Measurements from ENCODE around the gene MED13L.

MED13L gene

GRCh38 chr12:116277467-116278278 lies at the start of gene MED13L:
MED13L (minus strand) TSS chr12:116277693; CDS start chr12:116277131, 562 bp downstream.
- in situ Hi-C loops (cut with MboI; ENCODE audit: low sequenced_read_pairs), result no loop called here

GRCh38 chr12:116325336-116325664 lies 47.8 kb upstream of the MED13L start:
- in situ Hi-C loops (cut with MboI; ENCODE audit: low sequenced_read_pairs), result no loop called here

DNA sequence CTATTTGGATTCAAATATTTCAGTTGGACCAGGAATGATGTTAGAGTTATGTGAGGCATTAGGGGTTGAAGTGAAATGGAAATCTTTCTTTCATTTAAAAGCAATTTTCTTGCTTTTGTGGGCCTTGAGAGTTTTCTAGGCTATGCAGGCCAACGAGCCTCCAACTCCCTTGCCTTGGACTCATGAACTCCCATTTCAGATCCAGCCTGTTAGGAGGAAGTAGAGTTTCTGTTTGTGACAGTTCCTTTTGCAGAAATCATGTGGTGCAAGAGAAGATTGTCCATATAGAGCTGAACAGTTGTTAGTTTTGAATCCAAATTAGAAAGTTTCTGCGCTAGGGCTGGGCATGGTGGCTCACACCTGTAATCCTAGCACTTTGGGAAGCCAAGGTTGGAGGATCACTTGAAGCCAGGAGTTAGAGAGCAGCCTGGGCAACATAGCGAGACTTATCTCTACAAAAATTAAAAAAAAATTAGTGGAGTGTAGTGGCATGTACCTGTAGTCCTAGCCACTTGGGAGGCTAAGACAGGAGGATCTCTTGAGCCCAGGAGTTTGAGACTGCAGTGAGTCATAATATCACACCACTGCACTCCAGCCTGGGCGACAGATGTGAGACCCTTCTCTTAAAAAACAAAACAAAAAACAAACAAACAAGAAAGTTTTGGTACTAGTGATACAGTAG lies 47.3 kb upstream of the MED13L start:
- in situ Hi-C loops (cut with MboI; ENCODE audit: low sequenced_read_pairs), result no loop called here

DNA sequence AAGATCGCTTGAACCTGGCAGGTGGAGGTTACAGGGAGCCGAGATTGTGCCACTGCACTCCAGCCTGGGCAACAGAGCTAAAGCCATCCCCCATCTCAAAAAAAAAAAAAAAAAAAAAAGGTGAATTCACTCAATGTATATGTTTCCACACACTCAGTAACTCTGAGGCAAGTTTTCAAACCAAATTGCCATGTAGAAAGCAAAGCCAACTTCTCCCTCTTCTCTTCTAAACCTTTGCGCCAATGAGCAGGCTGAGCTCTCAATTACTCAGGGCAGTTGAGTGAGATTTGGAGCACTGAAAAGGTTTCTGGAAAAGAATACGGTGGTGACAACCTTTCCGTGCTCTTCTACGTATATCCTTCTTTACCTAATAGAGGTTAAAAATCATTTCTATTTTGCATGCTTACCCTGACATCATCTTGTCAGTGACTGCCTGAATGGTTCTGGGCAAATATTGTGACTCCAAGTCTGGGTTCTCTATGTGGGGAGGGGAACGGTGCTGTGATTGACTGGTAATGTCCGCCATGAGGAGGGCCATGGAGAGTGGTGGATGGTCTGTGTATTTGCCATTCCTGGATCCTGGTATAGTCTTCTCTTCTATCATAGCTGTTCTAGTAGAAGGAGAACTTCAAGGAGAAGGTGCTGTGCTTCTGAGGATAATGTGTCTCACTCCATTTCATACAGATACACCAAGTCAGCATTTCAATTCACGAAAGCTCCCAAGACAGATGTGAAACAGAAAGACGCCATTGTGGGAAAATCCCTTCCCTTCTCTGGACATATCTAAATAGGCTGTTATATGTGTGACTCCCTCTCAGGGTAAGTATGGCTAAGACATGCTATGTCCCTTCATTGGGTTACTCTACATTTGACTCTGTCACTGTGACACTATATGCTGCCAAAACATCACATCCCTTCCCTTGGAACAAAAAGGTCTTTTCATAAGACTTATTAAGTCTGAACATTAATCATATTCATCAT lies 46.2 kb upstream of the MED13L start:
- in situ Hi-C loops (cut with MboI; ENCODE audit: low sequenced_read_pairs), result no loop called here

GRCh38 chr12:116321913-116322312 lies 44.4 kb upstream of the MED13L start:
- in situ Hi-C loops (cut with MboI; ENCODE audit: low sequenced_read_pairs), result no loop called here

DNA sequence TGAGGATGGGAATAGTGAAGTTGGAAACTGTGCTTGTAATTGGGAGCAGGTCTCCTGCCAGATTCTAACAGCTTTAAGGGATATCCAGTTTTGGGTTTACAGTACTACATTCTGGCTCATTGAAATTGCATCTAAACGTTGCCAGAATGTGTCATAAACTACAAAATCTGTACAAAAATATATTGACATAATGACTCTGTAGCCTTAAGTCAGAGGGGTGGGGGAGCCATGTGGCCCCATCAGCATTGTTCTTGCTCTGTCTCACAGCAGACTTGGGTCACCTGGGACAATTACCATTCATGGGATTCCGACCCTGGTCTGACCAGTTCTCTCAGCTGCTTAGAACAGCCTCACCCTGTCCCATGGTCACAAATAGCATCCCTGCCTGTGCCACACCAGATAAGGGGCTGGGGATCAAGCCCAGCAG lies 43.3 kb upstream of the MED13L start:
- in situ Hi-C loops (cut with MboI; ENCODE audit: low sequenced_read_pairs), result no loop called here

DNA sequence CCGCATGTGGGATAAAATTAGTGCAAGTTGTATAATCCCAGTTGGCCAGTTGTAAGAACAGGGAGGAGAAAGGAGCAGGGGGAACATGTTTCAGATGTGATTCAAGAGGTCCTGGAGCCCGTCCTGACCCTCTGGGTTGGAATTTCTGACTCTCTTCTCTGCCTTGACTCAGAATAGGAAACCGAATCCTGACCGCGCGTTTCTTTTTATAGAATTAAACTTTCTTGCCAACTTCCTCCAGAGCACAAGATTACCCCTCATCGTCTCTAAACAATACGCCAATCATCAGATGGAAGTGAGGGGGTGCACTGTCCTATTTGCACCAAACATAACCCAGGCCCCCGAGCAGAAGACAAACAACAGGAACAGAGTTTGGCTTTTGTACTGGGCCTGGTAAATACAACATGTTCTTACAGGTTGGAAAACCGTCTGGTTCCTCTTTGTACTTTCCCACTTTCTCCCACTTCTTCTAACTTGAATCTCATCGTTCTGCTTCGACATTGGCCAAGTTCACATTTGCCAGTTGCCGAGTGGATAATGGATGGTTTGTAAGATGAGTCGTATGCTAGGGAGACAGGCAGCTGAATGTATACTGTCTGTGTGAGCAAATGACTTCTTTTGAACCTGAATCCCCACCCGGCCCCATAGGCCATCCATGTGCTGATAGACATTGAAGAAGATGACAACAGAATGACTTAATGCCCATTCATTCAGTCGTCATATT lies 42.6 kb upstream of the MED13L start:
- in situ Hi-C loops (cut with MboI; ENCODE audit: low sequenced_read_pairs), result no loop called here

DNA sequence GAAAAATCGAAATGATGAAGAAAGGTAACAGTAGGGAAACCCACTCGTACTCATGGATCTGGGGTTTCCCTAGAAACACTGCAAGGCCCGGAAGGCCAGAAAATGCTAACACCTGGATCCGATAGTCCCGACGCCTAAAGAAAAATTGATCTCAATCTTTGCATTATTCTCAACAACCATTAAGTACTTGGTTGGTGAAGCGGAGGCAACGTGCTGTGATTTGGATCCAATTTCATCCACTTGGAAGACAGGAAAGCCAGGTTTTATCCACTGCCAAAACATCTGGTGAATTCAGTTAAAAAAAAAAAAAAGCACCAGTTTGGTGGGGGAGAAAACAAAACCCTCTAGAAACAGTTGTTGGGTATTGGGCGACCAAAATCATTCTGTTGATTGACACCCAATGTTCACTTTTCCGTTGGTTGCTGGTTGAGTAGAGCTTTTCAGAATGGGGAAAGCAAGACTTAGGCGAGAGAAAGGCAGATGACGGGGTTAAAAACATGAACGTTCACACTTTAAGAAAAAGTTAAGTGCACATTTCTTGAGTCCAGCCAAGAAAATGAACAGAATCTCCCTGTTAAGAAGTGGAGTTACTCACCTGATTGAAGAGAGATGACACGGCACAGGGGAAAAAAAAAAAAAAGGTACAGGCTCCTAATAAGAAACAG lies 41.9 kb upstream of the MED13L start:
- in situ Hi-C loops (cut with MboI; ENCODE audit: low sequenced_read_pairs), result no loop called here

DNA sequence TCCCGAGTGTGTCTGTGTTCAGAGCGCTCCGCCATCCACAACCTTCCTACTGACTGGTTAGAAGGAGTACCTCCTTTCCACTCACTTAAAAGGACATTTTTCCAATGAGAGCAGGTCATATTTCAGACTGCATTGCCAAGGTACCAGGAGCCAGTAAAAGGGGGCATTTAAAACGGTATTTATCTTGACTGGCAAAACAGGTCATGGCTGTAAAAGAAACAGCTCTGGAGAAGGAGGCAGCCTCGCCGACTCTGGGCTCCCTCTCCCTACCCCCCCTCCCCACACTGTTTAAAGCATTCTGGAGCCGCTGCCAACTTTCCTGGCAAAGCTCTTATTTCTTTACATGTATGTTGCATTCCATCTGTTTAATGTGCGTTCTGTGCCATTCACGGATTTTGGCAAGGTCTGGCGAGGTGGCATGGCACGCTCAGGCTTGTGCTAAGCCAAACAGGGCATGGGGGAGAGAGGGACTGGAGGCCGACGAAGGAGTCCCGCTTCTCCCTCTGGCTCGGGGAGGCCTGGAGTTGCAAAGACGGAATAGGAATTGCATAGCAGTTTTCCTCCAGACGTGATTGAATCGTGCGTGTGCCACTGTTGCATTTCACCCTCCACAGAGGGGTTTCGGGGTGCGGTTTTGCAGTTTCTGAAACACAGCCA lies 41.2 kb upstream of the MED13L start:
- in situ Hi-C loops (cut with MboI; ENCODE audit: low sequenced_read_pairs), result no loop called here

DNA sequence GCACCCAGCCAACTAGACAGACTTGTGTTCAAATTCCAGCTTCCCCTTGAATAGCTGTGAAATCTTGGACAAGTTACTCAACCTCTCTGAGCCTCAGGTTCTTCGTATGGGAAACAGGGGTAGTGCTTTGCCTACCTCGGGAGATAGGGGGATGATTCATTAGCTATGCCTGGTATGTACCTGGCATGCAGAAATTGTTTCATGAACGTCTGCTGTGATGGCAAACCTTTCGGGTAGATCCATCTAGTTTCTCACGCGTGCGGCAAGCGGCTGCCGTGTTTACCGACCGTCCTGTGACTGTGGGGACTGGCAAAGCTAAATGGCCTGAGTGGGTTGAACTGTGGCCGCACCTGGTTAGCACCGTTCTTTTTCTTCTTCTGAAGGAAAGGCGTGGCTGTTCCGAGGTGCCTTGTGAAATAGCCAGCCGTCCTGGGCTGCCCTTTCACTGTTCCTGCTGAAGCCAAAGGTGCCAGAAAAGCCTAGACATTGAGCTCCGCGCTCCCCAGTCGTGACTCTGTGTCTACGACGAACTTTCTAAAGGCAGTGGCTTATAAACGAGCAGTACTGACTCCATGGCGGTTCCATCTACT lies 40.6 kb upstream of the MED13L start:
- in situ Hi-C loops (cut with MboI; ENCODE audit: low sequenced_read_pairs), result no loop called here

DNA sequence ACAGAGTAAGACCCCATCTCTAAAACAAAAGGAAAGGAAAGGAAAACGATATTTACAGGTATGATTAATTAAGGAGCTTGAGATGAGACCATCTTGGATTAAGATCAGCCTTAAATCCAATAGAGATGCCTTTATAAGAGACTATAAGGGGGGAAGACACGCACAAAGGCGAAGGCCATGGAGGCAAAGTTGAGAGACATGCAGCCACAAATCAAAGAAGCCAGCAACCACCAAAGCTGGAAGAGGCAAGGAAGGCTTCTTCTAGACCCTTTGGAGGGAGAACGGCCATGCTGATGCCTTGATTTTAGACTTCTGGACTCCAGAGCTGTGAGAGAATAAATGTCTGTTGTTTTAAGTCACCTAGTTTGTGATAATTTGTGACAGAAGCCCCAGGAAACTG lies 39.6 kb upstream of the MED13L start:
- in situ Hi-C loops (cut with MboI; ENCODE audit: low sequenced_read_pairs), result no loop called here

GRCh38 chr12:116314477-116314876 lies 37.0 kb upstream of the MED13L start:
- in situ Hi-C loops (cut with MboI; ENCODE audit: low sequenced_read_pairs), result no loop called here

DNA sequence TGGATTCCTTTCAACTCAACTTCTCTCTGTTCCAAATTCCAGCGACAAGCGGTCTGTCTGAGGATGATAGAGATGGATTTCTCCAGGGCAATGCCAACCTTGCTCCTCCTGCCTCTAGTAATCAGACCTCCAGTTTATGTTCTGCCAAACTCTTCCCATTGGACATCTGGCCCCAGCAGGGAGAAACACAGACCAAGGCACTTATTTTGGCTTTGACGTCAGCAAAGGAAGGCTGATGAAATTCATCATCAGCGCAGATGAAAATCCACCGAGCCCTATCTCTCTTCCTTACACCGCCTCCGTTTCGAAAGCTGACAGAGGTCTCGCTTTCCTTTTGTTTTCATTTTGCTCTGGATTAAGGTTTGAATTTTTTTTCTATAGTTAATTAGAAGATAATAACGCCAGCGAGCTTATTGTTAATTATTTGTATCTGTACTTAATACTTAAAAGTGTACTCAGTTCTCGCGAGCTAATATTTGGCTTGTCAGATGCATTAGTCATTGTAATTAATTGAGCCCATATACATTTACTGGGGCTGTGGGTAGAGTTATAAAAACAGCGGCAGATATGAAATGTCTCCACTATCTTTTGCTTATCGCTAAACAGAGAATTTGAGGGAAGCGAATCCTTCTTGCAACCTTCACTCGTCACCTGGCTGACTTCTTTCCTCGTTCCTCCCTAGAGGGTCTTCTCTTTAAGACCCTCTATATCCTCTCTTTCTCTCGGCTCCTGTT lies 35.9 kb upstream of the MED13L start:
- in situ Hi-C loops (cut with MboI; ENCODE audit: low sequenced_read_pairs), result no loop called here

DNA sequence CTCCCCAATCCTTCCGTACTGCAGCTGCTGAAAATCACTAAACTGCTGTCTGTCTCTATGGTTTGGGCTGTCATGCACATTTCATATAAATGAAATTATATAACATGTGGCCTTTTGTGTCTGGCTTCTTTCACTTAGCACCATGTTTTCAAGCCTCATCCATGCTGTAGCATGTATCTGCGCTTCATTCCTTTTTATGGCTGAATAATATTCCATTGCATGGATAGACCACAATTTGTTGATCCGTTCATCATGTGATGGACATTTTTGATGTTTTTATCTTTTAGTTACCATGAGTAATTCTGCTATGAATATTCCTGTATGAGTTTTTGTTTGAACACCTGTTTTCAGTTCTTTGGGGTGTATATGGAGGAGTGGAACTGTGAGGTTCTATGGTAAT lies 32.6 kb upstream of the MED13L start:
- in situ Hi-C loops (cut with MboI; ENCODE audit: low sequenced_read_pairs), result no loop called here

DNA sequence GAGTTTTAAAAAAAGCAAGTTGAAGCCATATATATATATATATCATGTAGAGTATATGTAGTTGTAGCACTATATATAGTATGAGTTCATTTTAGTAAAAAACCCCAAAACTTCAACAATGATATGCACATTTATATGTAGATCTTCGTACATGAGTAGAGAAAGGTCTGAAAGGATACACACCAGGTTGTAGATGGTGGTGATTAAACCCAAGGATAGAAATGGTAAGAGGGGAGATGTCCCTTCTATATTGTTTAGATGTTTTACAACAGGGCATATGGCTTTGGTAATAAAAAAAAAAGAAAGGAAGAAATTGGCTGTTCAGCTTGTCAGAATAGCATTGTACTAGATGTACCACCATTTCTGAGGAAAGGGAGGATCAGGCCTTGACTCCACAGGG lies 31.9 kb upstream of the MED13L start:
- in situ Hi-C loops (cut with MboI; ENCODE audit: low sequenced_read_pairs), result no loop called here

GRCh38 chr12:116308647-116309046 lies 31.2 kb upstream of the MED13L start:
- in situ Hi-C loops (cut with MboI; ENCODE audit: low sequenced_read_pairs), result no loop called here

- in situ Hi-C loops (cut with MboI; ENCODE audit: low sequenced_read_pairs), result no loop called here
Observed at GRCh38 chr12:116306968-116307367, 29.5 kb upstream of the MED13L start.

DNA sequence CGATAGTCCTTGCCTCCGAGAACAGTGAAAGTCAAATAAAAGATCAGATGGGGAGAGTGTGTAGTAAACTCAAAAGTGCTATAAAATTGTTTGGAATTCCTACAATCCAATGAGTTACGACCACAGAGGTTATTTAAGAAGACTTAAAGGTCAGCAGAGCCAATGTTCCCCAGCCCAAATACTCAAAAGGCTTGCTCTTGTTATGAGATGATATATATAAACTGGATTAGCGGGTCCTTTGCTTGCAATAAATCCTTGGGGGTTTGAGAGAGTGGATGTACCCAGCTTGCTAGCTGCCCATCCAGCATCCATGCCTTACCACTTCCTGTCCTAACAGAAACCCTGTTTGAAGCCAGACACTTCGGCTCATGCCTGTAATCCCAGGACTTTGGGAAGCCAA lies 29.0 kb upstream of the MED13L start:
- in situ Hi-C loops (cut with MboI; ENCODE audit: low sequenced_read_pairs), result no loop called here

GRCh38 chr12:116304621-116305020 lies 27.1 kb upstream of the MED13L start:
- in situ Hi-C loops (cut with MboI; ENCODE audit: low sequenced_read_pairs), result no loop called here

All from HL-60/S4 treated with retinoic acid at 250 ng/mL for 4 days and 3 days (cell line).